Measurements from ENCODE around the gene EDNRA.

EDNRA gene

DNA sequence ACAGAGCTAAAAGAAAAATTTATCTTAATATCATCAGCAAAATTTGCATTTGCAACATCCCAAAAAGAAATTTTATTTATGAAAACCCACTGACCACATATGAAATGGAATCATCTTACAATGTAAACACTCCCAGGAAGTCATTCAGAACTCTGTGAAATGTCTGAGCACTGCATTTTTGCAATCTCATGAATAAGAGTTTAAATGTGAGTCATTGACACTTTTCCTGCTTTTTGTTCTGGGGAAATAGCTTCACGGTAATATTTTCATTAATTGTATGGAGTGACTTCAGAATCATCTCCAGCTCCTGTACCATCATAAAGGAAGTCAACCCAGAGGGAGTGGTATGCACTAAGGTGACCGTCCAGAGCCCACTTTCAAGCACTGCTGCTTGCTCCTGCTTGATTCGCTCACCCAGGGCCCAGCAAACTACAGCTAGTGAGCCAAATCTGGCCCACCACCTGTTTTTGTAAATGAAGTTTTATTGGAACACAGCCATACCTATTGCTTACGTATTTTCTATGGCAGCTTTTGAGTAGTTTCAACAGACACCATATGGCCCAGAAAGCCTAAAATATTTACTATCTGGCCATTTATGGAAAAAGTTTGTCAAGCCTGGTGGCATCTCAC is 17.2 kb downstream of the EDNRA start:
- DNase-seq = no peak

DNA sequence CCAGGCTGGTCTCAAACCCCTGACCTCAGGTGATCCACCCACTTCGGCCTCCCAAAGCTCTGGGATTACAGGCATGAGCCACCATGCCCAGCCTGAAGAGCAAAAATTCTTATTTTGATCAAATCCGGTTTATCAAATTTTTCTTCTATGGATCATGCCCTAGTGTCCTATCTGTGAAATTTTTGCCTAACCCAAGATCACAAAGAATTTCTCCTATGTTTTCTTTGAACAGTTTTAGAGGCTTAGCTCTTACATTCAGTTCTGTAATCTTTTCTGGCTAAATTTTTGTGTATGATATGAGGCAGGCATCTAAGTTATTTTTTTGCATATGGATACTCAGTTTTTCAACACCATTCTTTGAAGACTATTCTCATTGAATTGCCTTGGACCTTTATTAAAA is 27.4 kb downstream of the EDNRA start:
- no peak for DNase-seq

DNA sequence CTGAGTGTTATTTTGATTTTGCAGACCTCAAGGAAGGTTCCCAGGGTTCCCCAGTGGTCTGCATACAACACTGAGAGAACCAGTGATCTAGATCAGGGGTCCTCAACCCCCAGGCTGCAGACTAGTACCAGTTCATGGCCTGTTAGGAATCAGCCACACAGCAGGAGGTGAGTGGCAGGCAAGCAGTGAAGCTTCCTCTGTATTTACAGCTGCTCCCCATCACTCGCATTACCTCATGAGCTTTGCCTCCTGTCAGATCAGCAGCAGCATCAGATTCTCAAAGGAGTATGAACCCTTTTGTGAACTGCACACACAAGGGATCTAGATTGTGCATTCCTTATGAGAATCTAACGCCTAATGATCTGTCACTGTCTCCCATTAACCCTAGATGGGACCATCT is 28.5 kb downstream of the EDNRA start:
- no peak for DNase-seq

- no peak for DNase-seq
Observed at GRCh38 chr4:147510962-147511668, 30.2 kb downstream of the EDNRA start.

DNA sequence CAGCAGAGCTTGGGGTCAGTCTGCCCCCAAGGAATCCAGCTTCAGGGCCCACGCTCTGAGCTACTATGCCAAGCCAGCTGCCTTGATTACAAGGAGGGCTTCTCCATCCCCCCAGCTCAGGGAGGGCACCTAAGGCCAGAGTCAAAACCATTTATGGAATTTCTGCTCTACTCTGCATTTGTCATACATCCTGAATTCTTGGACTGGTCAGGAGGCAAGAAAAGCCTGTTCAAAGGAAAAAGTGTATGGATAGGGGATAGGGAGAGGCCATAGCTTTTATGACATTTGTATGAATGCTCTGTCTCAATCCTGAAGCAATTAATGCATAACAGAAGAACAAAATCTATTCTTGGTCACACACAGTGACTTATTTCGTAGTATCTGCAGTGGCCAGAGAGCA is 32.2 kb downstream of the EDNRA start:
- DNase-seq = no peak

DNA sequence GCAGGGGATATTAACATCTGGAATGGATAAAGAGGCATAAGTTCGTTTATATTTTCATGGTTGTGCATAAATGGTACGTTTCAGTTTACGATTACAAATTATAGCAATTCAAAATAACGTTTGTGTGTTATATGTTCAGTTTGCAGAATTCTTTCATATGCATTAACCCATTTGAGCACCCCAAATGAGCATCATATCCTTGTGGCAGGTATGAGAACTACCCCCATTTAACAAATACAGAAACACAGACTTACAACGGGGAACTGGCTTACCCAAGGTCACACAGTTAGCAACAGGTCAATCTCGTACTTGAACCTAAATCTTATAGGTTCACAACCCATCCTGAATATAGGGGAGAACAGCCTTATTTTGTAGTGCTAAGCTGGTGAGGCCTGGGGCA is 33.1 kb downstream of the EDNRA start:
- no peak for DNase-seq

- no peak for DNase-seq
Observed at GRCh38 chr4:147515220-147515936, 34.5 kb downstream of the EDNRA start.

GRCh38 chr4:147516133-147516532 is 35.2 kb downstream of the EDNRA start:
- DNase-seq = no peak

DNA sequence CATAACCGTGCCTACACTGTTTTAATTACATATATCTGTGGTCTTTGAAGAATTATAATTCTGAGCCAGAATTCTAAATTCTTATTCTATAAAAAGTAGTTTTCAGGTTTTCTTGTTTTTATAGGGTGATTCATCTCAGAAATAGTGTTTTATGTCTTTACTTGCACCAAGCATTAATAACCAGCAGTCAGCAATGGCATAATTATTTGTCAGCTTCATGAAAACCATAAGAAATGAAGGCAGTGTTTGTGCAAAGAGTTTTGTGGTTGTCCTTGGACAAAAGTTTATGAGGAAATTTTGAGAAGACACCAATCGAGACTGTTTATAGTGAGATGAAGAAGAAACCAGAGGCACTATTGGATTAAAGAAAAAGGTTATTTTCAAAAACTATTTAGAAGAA is 37.2 kb downstream of the EDNRA start:
- DNase-seq = no peak

DNA sequence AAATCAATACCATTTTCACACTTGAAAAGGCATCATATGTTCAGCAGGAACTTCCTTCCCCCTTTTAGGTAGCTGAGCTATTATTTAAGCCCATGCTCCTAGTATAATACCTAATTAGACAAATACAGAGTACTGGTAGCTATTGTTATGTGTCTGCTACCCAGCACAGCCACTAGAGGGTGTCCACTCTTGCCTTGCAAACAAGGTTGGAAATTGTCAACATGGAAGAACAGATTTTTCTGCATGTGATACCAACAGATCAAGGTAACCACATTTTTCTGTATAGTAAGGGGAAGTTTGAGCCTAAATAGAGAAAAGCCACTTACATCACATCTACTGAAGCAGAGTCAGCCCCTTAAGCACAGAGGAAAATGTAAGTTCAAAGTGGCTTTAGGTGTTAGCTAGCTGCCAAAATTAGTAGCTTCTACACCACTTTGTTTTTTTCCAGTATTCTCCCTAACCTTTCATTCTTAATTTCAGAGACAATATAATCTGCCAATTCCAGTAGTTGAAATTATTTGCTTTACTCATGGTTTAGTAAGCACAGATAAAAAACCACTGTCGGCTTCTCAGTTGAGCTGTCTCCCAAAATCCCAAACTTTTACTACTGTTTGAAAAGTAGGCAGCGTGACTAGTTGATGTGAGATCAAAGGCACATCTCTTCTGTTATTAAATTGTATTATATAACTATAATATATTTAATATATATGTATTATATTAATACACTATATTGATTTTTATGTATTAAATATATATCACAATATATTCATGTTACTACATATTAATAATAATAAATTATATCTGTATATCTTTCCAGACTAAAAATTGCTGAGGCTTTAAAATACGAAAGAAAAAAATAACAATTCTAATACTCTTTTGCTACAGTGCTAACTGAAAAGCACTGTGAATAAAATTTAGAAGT is 38.2 kb downstream of the EDNRA start:
- DNase-seq = peak; percentile 33

- DNase-seq = no peak
Observed at GRCh38 chr4:147524601-147525000, 43.7 kb downstream of the EDNRA start.

DNA sequence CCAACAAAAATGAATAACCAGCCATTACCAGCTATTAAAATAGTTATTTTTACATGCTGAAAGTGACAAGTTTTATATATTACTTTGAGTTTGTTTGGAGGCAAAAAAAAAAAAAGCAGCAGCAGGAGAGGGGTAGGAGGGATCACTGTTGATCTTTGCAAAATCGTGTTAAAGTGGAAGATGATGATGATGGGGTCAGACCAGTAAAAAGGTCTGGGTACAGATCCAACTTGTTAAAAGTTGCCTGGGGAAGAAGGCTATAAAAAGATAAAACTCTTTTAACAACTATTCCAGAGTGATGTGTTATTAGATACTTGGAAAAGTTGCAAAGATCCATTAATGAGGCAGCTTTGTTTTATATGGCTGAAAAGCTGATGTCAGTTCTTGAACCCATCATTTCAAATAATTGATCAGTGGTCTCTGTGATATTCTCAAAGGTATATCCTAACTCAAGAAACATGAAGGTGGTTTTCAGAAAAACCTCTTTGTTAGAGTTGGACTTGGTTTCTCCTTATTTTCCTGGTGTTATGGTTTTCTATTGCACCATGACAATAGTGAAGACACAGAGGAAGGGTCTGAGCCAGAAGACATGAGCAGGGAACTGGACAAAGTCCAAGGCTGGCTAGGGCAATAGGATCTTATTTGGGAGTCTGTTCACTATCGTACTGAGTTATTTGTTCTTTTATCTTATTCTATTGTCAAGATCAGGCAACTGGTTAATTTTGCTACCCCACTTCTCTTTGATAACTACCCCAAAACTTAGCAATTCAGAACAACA is 44.8 kb downstream of the EDNRA start:
- no peak for DNase-seq

- DNase-seq = no peak
Observed at GRCh38 chr4:147526272-147526654, 45.4 kb downstream of the EDNRA start.

- no peak for DNase-seq
Observed at GRCh38 chr4:147528054-147528453, 47.2 kb downstream of the EDNRA start.

DNA sequence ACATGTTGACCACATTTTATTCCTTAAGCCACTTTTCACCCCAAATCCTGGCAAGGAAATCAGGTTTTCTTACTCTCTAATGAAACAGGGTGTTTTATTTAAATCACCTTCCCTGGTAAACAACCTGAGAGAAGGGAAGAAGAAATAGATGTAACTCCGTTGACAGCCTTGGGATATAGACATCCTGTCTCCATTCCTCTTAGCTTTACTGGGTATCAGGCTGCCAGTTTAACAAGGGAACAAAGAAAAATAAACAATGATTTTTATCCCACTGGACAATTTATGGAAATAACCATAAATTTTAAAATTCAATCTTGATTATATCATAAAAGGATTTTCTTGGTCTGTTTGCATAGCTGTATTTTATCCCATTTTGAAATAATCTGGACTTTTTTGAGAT is 49.2 kb downstream of the EDNRA start:
- no peak for DNase-seq

- DNase-seq = no peak
Observed at GRCh38 chr4:147530723-147531122, 49.8 kb downstream of the EDNRA start.

- no peak for DNase-seq
Observed at GRCh38 chr4:147532896-147533295, 52.0 kb downstream of the EDNRA start.

DNA sequence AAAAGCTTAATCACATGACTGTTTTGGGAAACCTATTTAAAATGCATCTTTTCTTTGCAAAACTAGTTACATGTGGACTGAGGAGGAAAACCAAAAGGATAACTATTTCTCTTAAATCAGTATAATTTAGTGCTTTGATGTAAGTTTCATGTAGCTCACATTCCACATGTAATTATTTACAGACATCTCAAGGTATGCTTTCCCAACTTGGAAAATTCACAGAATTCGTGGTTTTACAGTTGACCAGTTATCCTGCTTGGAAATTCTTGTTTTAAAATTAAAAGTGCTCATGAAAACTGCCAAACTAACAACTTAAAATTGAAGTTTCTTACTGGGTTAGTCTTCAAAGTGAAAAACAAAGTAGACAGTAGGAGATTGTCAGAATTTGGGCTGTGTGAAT is 52.4 kb downstream of the EDNRA start:
- DNase-seq = no peak

GRCh38 chr4:147535124-147535523 is 54.2 kb downstream of the EDNRA start:
- no peak for DNase-seq

DNA sequence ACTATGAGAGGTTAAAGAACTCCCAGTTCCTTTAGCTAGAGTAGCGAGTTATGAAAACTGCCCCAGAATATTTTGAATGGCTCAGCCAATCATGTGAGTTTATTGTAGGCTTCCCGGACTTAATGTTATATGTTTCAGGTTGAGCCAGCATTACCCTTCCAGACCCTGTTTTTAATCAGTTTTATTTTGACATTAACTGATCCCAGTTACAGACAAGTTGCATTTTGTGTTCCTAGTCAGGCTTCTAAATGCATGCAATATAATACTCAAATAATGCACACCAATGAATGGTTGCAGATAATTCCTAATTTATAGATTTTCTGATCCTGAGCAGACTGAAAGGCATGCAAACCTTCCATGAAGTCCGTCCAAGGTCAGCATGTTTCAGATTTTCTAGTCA is 57.8 kb downstream of the EDNRA start:
- no peak for DNase-seq

DNA sequence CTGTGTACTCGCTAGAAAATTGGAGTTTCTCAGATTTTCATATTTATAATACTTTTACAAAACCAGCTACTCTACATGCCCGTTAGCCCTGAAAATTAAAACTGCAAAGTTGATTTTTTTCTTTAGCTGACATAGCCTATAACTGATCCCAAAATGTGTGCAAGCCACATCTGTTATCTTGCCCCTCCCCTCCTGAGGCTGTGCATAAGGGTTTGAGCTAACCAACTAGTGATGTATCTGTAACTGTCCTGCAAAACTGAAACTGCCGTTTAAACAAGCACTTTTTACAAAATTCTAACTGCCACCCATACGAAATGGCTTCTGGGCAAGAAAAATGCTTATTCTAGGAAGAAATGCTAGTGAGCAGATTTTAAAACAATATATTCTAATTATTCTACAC is 59.1 kb downstream of the EDNRA start:
- DNase-seq = no peak

DNA sequence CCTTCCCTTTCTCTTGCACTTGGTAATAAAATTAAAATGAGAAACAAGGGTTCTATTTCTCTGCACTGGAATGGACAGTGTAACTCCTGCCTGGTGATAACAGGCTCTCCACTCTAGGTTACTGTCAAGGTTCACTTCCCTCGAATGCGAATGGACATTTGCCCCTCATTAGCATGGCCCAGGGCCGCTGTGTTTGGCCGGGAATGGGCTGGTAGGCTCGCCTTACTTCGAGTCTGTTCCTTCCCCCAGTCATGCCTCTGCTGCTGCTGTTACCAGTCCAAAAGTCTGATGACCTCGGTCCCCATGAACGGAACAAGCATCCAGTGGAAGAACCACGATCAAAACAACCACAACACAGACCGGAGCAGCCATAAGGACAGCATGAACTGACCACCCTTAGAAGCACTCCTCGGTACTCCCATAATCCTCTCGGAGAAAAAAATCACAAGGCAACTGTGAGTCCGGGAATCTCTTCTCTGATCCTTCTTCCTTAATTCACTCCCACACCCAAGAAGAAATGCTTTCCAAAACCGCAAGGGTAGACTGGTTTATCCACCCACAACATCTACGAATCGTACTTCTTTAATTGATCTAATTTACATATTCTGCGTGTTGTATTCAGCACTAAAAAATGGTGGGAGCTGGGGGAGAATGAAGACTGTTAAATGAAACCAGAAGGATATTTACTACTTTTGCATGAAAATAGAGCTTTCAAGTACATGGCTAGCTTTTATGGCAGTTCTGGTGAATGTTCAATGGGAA is 61.5 kb downstream of the EDNRA start:
- DNase-seq = no peak

Data from retina (tissue), 1 donor.